NCI-H526 (cell line): Measurements from ENCODE around the gene PGF.

Source experiments
- DNase-seq, 2 experiments: peaks; one replicate each; lab custom pipeline; 2025; lab: John Stamatoyannopoulos, UW

Gene PGF

DNA sequence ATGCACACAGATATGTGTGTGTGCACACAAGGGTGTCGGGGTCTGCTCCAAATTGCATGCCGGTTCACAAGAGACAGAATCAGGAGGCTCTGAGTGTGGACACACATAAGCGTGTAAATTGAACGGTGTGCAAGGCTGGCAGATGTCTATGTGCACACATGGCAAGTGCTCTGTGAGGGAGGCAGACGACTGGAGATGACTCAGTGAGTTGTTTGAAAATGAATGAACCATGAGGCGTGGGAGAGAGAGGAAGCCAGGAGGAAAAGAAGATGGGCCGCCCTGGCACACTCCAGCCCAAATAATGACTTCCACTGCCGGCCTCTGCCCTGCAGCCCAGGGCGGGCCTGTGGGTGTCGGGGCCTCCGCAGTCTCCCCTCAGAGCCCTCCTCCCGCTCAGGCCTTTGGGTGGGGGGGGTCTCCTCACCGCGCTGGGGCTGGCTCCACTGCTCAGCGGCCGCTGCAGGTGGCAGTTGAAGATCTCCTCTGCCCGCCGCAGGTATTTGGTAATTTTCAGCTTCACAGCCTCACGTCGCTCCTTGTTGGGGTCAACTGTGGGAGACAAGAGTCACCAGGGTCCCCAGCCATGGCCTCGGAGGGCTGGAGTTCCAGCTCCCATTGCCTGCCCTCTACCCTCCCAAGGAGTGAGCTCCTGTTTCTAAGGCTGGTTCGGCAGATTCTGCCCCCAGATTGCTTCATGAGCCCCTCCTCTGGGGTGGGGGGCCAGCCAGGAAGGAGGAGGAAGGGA is 35.8 kb downstream of the PGF start:
- no peak for DNase-seq

DNA sequence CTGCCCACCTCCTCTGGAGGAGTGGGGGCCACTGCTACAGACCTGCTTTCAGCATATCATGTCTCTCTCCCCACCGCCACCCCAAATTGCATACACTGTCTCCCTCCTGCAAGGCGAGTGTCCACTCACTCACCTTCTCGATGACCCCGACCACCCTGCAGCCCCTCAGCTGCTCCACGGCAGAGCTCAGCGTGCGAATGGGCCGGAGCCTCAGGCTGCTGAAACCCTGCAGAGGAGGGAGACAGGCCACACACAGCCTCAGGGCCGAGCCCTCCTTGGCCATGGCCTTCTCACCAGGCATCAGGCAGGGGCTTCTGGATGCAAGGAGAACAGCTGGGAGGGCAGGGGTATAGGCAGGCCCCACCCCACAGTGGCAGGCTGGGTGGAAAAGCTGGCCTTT is 37.0 kb downstream of the PGF start:
- no peak for DNase-seq

DNA sequence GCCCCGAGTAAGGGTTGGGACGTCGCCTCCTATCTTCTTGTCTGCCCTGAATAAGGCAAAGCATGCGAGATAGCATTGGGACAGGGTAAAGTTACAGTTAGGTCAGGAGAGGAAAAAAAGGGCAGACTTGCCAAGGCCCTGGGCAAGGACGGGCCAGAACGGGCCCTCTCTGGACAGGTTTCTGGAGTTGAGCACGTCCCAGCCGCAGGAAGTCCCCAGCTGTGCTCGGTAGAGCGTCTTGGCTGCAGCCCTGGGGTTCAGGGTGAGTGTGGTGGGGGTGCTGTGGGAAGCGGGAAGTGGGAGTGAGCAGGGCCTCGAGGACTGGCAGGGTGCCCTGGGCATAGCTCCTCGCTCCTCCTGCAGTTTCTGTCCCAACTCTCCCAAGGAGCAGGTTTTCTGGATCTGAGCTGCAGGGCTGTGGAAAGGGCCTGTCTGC is 37.7 kb downstream of the PGF start:
- DNase-seq = no peak

DNA sequence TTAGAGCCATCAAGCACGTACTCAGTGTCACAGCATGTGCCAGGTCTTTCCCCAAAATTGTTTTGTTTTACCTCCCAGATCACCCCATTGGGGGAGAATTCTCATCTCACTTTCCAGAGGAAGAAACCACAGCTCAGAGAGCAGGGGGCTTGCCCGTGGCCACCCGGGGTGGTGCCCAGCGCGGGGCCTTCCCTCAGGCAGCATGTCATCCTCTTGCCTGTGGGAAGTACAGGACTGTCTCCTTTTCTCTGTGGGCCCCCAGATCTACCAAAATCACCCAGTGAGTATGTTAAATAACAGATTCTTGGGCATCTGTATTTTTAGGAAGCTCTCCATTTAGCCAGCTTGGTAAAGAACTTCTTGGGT is 38.2 kb downstream of the PGF start:
- no peak for DNase-seq

DNA sequence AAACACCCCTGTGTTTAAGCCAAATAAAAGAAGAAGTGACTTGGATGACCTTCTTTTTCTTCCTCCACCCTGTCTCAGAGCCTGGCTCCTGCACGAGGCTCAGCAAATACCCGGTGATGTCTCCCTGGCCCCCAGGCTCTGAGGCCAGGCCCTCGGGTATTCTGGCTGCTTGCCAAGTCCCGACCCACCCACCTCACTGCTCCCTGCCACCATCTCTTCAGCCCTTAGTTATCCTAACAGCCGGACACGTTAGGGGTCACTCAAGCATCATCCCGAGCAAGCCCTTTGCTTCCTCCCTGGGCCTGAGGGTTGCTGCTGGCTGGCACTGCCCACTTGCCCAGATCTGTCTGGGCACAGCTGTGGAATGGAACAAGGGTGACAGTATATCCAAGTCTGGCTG is 39.6 kb downstream of the PGF start:
- DNase-seq = no peak

DNA sequence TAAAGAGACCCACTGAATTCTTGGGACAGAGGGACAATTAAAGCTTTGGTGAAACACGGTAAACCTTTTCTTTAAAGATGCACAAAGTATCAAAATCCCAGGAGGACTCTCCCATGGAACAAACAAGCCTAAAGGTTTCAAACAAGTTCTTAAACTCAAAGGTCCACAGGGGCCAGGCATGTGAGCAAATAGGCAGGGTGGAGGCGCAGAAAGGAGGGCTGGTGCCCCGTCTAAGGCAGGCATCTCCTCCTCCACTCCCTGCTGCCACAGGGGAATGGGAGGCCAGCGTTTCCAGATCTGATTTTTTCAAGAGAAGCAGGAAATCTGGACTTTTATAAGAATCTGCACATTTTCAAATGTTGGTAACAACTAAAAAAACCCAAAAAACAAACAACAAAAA is 40.0 kb downstream of the PGF start:
- no peak for DNase-seq

DNA sequence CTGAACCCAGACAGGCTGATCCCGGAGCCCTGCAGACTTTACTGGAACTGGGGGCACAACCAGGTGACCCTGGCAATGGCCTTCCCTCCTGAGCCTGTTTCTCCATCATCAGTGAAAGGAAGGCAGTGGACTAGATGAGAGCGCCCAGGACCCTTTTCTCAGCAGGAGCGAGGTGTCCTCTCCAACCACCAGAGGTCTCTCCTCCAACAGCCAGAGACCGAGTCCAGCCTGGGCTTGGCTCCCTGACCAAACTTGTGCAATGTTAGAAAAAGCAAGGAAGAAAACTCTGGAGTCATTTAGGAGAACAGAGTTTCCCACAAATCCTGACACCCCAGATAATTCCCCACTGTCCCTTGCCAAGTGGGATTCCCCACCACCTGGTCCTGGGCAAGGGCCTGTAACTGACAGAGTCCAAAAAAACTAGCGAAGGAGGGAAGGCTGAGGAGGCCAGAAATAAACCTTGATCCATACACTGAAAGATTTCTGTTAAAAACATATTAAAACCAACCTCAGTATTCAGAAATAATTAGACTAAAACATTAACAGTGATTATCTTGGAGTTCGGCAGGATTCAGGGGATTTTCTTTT is 41.3 kb downstream of the PGF start:
- peak in 1 of 2 experiments; percentile 39 for DNase-seq

DNA sequence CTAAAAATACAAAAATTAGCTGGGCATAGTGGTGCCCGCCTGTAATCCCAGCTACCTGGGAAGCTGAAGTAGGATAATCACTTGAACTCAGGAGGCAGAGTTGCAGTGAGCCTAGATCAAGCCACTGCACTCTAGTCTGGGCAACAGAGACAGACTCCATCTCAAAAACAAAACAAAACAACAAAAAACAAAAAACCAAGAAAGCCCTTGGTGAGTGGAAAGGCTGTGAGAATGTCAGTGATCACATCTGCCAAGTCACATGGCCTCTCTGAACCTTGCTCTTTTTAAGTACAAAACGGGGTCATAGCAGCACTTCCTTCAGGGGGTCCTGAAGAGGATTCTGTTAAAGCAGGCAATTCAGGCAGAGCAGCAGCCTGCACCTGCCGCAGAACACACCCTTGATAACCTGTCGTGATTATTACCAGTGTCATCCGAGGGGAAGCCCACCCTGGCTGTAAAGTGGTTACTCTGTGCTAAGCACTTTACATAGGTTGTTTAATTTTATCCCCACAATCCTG is 41.9 kb downstream of the PGF start:
- DNase-seq = no peak

DNA sequence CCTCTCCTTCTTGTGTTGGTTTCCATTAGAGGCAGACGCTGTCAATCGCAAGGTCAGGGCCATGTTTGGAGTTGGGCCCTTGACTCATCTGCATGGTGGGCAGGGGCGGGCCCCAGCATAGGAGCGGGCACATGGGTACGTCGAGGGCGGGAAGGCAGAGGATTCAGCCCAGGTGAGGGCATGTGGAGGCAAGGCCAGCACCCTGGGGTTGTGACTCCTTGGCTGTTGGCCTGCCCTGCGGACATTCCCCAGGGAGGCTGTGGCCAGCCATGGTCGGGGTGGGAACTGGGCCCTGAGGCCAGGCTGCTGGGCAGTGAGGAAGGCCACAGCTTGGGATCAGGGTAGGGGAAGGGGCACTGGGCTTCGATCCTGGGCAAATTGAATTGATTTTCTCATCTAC is 42.6 kb downstream of the PGF start:
- DNase-seq = no peak

DNA sequence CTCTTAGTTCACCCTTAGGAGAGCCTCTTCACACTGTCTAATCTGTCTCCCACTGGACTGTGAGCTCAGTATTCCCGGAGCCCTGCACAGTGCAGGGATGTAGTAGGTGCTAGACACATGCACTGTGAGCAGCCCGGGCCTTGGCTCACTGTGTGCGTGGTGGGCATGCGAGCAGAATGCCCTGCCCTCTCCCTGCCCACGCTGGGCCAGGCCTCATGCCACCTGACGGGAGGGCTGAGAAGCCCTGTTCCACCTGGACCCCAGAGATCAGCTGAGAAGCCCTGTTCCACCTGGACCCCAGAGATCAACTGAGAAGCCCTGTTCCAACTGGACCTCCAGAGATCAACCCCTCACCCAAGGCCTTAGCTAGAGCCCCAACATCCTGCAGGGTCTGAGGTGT is 43.3 kb downstream of the PGF start:
- DNase-seq = no peak

DNA sequence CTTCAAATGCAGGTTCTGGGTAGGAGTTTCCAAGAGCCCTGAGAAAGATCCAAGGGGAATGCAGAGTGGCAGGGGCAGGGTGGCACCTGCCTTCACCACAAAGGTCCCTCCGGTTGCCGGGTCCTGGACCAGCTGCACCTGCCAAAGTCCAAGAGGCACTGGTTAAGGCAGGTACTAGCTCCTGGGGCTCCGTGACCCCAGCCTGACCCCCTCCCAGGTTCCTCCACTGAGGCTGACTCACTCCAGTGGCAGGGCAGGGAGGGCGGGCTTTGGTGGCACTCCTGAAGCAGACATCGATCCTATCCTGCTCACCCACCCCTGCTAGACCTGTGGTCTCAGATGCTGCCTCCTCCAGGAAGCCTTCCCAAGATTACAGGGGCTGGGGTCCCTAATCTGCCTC is 43.7 kb downstream of the PGF start:
- DNase-seq = no peak

DNA sequence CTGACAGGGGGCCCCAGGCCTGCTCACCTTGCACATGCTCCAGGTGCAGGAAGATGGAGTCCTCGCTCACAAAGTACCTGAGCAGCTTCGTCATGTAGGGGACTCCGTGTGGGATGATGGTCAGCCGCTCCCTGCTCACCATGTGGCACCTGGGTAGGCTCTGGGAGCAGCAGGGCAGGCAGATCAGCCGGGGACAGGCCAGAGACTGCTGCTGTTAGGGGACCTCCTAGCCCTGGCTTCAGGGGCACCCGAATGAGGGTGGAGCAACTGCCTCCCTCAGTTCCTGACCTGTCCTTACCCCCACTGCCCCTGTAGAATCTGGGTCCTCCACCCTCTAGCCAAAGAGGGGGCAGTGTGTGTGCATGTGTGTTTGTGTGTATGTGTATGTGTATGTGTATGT is 44.2 kb downstream of the PGF start:
- no peak for DNase-seq

DNA sequence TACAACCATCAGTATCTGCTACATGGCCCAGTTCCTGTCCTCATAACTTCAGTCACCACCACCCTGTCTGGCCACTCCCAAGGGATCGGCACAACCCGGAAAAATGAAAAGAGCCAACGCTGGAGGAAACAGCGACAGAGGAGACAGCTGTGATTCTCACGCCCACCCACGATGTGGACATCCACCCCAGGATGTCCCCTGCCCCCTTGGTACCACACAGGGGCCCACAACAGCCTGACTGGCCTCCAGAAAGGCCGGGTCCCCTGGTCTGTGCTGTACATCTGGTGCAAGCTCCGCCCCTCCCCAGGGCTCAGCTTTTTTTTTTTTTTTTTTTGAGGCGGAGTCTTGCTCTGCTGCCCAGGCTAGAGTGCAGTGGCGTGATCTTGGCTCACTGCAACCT is 44.8 kb downstream of the PGF start:
- no peak for DNase-seq

DNA sequence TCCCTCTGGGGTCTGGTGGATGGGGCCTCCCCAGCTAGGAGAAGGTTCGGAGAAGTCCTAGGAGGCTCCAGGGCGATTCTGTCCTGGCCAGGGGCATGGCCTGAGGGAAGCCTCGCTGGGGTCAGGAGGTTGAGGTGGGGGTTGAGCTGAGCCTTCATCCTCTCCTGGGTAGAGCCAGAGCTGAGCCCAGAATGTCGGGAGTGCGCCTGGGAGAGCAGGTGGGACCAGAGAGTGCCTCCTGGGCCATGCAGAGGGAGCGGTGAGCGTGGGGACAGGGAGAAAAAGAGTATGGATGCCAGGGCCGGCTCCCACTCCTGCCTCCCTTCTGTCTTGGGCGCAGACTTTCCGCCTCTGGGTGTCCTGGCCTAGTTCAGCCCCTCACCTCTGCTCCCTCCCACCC is 45.5 kb downstream of the PGF start:
- no peak for DNase-seq

DNA sequence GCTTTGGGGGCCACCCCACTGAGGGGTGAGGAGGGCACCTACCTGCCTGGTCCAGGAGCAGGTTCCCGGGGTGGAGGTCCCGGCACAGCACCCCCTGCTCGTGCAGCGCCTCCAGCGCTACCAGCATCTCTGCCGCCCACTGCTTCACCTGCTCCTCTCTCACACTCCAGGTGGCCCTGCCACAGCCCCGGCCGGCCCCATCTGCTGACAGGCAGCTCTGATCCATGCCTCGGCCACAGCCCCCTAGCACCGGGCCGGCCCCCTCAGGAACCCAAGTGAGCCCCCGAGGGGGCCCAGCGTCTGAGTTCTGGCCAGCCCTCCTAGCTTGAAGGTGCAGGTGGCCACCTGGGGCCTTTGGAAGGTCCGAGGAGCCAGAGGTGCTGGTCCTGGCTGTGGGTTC is 45.9 kb downstream of the PGF start:
- no peak for DNase-seq

DNA sequence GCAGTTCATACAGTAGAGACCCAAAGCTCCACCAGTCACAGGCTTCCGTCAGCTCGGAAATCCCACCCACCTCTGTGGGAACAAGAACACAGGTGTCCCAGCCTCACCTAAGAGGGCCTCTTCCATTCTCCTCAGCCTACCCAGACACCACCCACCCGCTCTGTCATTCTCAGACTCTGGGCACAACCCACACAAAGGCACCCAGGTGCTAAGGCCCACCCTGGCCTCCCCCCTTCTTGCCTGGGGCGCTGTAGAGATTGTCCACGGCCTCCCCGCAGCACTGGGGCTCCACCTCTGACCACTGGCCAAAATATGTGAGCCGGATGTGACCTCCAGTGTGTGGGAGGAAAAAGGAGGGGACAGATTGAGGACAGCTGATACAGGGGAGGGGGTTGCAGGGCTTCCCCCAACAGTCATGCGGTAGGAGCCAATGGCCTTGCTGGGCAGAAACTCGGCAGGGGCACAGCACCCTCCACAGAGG is 46.5 kb downstream of the PGF start:
- no peak for DNase-seq

DNA sequence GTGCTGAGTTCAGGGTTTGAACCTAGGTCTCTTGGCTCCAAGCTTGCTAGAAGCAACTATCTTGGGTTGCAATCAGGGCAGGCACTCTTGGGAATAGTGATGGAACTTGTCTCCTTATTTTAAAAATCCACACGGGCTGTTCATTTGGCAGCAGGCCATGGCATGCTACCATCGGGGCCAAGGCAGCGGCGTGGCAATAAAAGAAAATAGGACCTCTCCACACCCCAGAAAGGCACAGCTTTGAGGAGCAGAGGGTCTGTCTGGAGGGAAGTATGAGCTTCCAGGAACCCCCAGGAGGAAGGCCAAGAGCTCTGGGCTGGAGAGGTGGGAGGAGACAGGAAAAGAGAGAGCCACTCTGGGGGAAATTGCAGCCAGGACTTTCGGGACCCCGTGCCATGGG is 47.7 kb downstream of the PGF start:
- no peak for DNase-seq

DNA sequence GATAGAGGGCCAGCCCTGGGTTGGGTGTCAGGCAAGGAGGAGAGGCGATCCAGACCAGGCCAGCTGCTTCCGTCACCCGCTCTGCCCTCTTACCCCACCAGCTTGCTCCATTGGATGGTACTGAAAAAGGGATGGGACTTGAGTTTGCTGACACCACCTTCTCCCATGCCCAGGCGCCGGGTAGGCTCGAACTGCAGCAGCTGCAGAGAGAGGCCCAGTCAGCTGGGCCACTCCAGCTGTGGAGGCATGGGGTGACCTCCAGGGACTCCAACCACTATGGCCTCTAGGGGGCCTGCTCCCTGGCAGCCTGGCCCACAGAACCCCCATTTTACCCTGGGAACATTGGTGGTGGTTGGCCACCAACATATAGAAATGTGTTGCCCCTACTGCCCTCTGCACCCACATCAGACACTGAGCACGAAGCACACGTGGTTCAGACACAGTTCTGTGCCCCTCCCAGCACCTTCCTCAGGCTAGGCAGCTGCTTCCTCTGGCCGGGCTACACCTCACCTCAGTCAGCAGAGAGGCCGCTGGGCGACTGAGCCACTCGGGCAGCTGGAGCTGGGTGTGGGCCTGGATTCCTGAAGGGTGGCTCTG is 48.4 kb downstream of the PGF start:
- no peak for DNase-seq

DNA sequence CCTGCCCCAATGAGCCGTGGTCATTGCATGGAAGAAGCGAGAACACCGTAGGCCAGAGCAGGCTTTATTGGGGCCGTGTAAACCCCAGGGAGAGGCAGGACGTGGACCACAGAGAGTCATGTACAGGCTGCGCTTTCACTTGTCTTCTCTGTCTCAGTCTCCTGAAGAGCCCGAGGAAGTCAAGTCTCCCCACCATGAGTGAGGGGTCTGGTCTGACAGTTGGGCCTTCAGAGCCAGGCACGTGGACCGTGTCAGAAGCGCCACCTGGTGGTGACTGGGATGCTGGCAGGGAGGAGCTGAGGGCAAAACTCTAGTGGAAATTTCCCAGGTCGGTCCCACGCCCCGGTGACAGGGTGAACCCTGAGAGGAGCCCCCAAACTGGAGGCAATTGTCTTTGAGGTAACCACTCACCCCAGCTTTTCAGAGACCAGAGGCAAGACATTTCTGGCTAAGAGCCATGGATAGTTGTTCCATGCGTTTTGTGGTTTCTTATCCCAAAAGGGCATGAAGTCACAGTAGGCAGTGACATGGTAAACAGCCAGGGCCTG is 49.7 kb downstream of the PGF start:
- peak in 1 of 2 experiments; percentile 65 for DNase-seq

DNA sequence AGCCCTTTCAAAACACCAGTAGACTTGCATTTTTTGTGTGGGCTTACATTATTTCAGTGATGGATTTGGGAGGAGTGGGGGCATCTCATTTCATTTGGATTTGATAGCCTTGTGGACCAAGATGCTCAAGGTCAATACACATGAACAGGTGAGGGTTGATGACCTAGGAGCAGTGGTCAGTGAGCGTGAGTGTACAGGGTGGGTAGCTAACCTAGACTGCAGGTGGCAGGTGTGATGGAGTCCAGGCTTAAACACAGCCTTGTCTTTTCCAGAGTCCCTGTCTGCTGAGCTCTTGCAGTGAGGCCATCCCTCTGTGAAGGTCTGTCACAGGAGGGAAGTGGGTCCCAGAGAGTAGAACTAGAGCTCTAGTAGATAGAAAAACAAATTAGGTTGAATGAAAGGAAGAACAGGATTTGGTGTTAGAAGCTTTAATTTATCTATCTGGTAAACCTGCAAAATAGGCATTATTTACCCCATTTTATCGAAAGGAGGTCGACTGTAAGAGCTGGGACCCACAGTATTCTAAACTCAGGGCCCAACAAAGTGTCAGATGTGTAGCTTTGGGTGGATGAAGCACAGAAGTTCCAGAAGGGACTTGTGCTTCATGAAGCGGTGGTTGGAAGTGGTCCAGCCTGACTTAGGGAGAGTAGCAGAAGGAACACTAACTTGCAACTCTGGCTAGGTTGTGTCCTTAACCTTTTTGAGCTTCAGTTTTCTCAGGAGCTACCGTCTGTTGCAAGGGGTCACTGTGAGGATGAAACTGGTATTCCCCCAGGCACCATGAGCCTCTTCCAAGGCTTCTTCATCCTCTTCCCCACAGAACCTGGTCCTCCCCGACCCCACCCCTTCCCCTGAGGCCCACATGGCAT is 50.5 kb downstream of the PGF start:
- DNase-seq = no peak

DNA sequence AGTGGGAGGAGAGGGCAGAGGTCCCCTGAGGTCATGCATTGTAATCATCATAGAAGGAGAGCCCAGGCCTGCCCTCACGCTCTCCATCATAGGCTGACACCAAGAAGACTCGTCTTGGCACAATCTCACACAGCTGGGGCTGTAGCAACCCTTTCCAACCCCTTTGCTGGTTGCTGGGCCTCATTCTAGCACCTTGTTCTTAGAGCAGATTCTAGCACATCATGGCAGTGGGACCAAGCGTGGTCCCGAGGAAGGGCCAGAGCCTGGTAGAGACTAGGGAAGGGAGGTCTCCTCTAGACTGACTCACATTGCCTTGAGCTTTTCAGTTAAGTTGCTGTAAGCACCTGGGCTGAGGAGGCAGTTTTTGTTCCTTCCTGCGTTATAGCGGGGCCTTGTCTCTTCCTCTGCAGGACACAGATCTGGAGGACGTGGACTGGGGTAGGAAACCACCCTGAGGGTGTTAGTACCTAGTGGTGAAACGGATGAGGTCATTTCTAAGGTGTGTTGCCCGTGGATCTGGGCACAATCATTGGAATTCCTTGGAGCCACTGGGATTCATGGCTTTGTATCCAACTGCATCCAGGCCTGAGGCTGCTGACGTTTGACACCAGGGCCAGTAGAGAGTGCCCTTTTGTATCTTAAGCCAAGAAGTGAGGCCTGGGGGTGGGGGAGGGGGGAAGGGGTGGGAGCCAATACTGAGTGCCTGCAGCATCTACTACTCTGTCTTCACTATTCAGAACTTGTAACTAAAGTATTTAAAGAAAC is 52.3 kb downstream of the PGF start:
- no peak for DNase-seq
